ENCODE measurements around the gene KMT2D.

The KMT2D gene

DNA sequence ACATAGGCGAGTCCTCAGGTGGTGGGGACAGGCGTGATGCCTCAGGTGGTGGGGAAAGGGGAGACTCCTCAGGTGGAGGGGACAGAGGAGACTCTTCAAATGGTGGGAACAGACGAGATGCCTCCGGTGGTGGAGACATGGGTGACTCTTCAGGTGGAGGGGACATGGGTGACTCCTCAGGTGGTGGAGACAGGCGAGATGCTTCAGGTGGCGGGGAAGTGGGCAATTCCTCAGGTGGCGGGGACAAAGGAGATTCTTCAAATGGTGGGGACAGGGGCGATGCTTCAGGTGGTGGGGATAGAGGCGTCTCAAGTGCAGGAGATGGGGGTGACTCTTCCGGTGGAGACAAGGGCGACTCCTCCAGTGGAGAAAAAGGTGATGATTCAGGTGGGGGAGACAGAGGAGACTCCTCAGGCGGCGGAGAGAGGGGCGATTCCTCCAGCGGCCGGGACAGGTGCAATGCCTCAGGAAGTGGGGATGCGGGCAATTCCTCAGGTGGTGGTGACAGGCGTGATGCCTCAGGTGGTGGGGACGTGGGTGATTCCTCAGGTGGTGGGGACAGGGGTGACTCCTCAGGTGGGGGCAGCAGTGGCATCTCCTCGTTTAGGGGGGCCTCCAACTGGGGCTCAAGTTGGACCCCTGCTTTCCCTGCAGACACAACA lies 8.7 kb downstream of the KMT2D start:
- FAIRE-seq: no peak

DNA sequence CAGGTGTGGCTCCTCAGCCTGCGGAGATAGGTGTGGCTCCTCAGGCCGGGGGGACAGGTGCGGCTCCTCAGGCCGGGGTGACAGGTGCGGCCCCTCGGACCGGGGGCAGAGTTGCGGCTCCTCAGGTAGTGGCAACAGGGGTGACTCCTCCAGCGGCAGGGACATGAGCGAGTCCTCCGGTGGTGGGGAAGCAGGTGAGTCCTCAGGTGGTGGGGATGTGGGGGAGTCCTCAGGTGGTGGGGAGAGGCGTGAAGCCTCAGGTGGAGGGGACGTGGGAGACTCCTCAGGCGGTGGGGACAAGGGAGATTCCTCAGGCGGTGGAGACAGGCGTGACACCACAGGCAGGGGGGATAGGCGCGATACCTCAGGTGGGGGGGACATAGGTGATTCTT lies 9.2 kb downstream of the KMT2D start:
- no peak for FAIRE-seq

- no peak for FAIRE-seq
Observed at GRCh38 chr12:49050507-49051372, 9.9 kb downstream of the KMT2D start.

- no peak for FAIRE-seq
Observed at GRCh38 chr12:49049566-49050224, 10.9 kb downstream of the KMT2D start.

DNA sequence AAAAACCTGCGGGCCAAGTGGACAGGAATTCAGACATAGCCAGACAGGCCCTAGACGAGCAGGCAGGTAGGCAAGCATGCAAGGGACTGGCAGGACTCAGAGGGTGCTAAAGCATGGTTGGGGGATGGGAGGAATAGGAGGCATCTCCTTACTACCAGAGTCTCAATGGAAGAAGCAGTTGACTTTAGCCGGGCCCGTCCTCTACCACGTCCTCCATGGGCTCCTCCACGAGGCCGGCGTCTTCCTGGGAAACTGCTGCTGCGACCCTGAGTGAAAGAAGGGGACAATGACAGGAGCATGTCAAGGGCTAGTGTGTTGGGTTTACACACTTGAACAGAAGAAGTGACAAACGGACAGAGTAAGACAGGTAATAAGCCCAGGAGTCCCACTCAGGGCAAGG lies 11.6 kb downstream of the KMT2D start:
- FAIRE-seq: no peak

DNA sequence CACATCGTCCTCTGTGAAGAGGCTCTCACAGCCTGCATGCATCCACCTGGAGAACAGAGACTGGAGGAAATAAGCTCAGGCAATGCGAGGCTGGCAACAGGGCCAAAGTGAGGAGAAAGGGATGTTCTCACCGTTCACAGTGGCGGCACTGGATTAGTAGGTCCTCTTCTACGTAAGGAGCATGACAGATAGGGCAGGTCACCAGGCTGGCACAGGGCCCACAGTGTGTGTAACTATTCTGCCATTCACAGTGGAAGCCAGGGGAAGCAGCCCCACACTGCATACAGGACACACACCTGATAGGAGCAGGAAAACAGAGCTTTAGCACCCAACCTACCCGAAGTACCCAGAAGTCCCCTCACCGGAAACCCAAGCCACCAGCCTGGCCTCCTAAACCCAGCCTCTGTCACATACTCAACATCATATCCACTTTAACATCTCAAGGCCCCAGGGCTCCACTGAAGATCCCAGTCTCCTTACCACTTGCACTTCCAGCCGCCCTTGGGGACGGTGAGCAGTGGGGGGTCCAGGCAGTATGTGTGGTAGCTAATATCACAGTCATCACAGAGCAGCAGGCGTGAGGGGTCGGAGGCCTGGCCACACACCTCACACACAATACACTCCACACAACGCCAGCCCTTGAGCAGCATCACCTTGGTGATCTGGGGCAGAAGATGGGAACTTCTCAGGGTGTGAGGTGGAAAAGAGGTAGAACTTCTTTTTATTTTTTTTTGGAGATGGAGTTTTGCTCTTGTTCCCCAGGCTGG lies 14.3 kb downstream of the KMT2D start:
- no peak for FAIRE-seq

- no peak for FAIRE-seq
Observed at GRCh38 chr12:49044660-49045059, 15.9 kb downstream of the KMT2D start.

DNA sequence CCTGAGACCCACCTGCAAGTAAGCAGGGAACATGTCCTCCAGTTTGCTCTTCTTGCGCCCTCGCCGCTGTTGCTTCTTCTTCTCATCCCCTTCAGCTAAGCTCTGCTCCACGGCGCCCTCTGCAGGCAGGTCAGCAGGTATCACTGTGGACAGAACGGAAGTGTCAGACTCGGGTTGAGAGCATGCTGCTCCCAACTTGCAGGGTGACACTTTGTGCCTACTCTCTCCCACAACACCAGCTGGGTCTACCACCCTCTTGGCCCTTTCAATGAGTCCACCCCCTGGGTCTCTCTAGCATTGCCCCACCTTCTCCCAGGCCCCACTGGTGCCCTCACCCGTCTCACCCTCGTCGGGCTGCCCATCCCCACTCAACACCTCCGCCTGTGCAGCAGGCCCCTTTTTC lies 16.7 kb downstream of the KMT2D start:
- FAIRE-seq: no peak

- FAIRE-seq: no peak
Observed at GRCh38 chr12:49043241-49043640, 17.4 kb downstream of the KMT2D start.

- no peak for FAIRE-seq
Observed at GRCh38 chr12:49041881-49042484, 18.6 kb downstream of the KMT2D start.

DNA sequence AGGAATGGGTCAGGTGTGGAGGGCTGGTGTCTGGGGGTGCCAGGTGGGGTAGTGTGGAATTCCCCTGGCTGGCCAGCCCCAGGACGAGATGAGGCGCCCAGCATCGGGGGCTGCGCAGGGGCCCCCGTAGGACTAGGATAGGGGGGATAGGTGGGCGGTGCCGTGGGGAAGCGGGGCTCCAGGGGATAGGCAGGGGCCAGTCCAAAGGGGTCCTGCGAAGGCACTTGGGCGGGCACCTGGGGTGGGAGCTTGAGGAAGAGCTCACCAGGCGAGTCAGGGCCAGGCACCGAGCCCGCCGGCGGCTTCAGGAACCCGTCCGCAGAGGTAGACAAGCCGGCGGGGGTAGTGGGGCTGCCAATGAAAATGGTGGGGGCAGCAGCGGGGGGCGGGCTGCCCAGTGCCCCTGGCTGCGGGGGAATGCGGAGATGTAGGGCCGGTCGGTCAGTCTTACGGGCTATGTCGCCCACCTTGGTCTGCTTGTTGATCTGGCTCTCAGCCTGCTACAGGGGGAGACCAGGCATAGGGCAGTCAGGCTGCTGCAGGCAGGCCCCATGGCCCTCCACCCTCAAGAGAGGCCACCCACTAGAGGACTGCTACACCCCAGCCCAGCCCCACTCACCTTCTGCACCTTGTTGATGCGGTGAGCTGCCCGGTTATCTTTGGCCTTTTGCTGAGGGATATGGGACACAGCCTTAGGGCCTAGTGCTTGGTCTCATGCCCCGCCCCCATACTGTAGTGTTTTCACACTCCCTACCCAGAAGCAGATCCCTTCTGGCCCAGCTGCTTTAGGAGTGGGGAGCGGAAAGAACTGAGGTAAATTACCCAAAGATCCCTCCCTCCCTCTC lies 19.3 kb downstream of the KMT2D start:
- no peak for FAIRE-seq

DNA sequence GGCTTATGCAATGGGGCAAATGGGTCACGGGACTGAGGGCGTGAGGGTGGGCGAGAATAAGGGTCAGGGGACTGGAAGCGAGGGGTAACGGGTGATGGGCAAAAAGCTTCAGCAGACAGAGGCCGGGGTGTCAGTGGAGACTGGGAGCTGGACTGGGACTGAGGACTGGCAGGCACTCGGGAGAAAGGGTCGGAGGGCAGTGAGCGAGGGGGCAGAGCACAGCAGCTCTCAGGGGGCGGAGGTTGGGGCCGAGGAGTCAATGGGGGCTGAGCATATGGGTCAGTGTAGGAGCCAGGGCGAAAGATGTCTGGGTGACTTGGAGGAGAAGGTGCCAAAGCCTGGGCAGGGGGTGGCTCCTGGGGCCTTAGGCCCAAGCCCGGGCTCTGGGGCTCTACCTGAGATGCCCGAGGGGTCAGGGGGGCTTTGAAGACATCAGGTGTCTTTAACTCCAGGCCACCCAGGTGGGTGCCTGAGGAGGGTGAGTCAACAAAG lies 20.2 kb downstream of the KMT2D start:
- no peak for FAIRE-seq

DNA sequence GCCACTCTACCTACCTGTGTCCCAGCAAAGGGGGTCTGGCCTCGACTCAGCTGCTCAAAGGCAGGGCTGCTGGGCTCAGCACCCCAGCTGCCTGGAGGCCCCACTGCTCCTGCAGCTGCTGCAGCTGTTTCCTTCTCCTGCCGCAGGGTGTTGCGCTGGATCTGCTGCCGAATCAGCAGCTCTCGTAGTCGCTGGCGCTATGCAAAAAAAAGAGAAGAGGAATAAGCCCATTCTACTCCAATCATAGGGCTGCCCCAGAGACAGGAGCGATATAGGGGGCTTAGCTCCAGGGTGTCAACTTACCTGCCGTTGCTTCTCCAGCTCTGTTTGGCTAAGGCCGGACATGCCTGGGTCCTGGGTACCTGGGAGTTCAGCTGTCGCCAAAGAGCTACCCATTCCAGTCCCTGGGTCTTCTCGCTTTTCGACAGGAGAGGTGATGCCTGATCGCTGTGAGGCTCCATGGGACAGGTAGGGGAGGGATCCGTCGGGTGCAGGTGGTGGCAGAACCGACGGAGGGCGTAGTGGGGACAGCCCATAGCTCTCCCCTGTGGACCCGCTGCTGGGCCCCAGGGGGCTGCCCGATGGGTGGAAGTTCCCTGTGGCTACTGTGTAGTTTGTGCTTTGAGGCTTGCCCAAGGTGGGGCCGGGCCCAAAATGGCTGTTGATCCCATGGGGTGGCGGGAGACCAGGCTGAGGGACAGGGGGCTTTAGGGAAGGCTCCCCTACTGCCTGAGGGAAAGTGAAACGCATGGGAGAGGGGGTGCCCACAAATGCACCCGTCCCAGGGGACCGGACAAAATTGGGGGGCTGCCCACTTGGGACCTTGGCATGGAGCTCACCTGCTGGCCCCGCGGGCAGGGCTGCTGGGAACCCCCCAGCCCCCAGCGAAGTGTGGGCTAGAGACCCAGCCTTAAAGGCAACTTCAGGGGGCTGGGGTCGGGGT lies 20.9 kb downstream of the KMT2D start:
- no peak for FAIRE-seq

DNA sequence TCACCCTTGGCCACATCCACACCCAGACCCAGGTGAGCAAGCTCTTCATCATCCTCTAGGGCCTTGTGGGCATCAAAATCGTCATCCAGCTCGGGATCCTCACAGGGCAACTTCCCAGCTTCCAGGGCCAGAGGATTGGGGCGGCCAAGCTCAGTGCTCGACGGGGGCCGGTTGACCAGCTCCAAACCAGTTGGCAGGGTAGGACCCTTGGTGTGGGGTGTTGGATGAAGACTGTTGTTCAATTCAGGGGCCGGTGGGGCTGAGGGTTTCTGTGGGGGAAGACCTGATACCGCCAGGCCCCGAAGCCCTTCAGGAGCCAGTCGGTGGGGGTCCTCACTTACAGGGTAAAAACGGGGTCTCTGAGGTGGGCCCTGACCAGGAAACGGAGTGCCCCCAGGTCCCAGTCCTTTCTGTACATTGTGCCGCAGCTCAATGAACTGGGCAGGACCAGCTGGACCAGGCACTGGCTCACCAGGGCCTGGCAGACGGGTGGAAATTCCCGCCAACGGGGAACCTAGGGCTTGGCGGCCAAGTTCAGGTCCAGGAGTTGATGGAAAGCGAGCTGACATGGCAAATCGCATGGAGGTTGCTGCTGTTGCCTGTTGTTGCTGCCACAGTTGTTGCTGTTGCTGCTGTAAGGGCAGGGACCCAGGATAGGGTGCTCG lies 22.2 kb downstream of the KMT2D start:
- FAIRE-seq: no peak

GRCh38 chr12:49037947-49038237 lies 22.7 kb downstream of the KMT2D start:
- FAIRE-seq: no peak

DNA sequence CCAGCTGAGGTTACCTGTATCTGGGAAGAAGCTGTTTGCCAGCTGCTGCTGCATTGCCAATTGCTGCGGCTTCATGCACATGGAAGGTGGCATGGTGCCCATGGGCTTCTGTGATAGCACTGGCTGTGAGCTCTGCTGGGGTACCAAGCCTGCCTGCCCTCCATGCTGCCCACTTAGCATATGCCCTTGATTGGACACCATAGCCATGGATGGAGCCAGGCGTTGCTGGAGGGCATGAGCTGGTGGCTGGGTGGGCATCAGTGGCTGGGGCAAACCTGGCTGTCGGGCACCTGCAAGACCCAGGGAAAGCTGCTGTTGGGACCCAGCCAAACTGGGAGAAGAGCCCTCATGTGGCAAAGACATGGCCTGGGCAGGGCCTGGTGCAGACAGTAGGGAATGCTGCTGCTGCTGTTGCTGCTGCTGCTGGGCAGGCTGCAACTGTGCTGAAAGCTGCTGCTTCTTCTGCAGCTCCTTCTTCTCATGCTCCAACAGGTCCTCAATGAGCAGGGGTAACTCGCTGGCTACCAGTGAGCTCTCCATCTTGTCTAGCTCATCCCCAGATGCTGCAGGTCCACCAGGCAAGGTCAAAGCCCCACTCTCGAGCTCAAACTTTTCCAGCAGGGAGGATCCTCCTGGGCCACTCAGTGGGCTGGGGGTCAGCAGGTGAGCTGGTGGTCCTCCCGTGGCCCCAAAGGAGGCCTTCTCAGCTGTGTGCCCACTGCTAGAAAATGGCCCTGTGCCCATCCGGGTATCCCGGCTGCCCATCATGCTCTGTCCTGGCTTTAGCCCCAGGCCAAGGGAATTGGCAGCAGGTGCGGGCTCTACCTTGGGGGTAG lies 23.3 kb downstream of the KMT2D start:
- no peak for FAIRE-seq

GRCh38 chr12:49036029-49036428 lies 24.6 kb downstream of the KMT2D start:
- FAIRE-seq: no peak

DNA sequence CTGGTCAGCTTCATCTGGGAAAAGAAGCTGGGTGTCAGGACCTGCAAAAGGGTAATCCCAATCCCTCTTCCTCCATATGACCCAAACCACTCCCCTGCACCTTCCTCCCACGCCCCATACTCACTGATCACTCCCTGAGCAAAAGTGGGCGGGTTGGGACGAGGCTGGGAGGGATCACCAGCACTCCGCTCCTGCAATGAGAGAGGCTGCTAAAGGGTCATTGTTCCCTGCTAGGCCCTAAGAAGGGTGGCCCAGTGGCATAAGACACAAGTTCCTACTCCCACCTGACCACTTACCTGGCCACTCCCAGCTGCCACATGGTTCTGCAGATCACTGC lies 26.3 kb downstream of the KMT2D start:
- no peak for FAIRE-seq

GRCh38 chr12:49033611-49034285 lies 26.8 kb downstream of the KMT2D start:
- no peak for FAIRE-seq
